Measurements from ENCODE around the gene CPED1.

- TF ChIP-seq, protein P1, sequence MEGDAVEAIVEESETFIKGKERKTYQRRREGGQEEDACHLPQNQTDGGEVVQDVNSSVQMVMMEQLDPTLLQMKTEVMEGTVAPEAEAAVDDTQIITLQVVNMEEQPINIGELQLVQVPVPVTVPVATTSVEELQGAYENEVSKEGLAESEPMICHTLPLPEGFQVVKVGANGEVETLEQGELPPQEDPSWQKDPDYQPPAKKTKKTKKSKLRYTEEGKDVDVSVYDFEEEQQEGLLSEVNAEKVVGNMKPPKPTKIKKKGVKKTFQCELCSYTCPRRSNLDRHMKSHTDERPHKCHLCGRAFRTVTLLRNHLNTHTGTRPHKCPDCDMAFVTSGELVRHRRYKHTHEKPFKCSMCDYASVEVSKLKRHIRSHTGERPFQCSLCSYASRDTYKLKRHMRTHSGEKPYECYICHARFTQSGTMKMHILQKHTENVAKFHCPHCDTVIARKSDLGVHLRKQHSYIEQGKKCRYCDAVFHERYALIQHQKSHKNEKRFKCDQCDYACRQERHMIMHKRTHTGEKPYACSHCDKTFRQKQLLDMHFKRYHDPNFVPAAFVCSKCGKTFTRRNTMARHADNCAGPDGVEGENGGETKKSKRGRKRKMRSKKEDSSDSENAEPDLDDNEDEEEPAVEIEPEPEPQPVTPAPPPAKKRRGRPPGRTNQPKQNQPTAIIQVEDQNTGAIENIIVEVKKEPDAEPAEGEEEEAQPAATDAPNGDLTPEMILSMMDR (conservative IDR thresholded peaks at IDR 0.05; ENCODE audit: low read length): no peak
- TF ChIP-seq EZH2phosphoT487 (IDR thresholded peaks at IDR 0.05; ENCODE audit: borderline replicate concordance, low read depth, low read length): no peak
Measured at GRCh38 chr7:120992965-120993494, 4.5 kb downstream of the CPED1 start.

All from OCI-LY7 (cell line).